ENCODE data around the gene NOD2.

Gene NOD2

DNA sequence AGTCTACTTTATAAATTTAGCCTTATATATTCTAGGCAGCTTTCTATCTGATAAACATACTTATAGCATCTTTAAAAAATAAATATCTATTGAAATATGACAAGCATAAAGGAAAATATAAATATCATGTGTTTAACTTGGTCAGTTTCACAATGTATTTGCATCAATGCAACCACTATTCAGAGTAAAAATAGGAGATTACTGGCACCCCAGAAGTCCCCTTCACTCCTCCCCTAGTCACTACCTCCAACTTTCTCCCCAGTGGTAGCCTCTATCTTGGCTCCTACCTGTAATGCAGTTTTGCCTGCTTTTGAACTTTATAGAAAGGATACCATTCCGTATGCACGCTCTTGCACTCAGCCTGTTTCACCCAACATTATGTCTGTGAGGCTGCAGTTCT lies 3.2 kb upstream of the NOD2 start:
- no peak for FAIRE-seq
- DNase-seq (ENCODE audit: low spot score) = no peak

DNA sequence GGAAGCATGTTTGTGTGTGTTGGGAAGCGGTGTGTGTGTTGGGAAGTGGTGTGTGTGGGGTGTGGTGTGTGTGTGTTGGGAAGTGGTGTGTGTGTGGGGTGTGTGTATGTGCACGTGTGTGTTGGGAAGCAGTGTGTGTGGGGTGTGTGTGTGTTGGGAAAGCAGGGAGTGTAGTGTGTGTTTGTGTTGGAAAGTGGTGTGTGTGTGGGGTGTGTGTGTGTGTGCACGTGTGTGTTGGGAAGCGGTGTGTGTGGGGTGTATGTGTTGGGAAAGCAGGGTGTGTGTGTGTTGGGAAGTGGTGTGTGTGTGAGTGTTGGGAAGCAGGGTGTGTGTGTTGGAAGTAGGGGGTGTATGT lies 785 bp upstream of the NOD2 start:
- no peak for DNase-seq (ENCODE audit: low spot score)
- FAIRE-seq = peak; percentile 97

DNA sequence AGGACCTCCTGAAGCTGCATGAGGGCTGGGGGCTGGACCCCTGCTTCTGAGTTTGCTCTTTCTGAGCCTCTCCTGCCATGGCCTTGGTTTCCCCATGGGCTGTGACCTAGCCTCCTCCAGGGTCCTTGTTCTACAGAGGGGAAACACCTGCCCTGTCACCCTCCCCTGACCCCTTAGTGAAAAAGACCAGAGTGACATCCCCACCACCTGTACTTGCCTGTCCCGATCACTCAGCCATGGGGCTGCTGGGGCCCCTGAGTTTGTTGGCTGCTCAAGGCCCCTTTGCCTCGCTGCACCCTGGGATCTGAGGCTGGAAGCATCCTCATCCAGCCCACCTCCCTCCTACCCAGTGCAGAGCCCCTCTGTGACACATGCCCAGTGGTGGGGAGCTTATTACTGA lies 800 bp downstream of the NOD2 start:
- FAIRE-seq (no peak), DNase-seq (ENCODE audit: low spot score) (no peak)

DNA sequence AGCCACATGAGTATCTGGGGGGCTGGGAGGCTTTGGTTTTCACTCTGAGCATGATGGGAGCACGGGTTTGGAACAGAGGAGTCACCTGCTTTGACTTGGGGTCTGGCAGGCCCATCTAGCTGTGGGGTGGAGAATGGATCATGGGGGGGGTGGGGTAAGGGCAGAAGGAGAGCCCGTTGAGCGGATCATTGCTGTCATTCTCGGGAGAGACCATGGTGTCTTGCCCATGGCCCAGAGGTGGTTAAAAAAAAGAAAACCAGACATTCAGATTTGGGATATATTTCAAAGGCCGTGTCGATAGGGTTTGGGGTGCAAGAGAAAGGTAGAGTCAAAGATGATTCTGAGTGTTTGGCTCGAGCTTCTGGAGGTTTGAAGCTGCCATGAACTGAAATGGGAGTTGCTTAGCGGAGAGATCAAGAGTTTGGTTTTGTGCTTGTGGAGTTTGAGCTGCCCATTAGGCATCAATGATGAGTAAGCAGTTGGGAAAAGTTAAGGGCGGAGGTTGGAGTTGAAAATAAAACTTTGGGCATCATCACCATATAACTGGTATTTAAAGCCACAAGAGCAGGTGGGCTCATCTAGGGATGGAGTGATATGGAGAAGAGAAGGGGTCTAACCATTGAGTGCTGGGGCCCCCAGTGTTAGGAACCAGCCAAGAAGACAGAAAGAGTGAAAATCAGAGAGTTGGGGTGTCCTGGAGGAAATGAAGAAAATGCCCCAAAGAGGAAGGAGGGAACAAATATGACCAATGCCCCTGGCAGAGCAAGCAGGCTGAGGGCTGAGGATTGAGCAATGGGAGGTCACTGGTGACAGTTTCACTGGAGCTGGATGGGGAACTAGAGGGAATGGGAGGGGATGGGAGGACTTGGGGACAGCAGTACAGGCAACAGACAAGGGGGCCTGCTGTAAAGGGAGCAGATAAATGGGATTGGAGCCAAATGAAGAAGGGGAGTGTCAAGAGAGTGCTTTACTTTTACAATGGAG lies 1.9 kb downstream of the NOD2 start:
- no peak for FAIRE-seq
- no peak for DNase-seq (ENCODE audit: low spot score)

DNA sequence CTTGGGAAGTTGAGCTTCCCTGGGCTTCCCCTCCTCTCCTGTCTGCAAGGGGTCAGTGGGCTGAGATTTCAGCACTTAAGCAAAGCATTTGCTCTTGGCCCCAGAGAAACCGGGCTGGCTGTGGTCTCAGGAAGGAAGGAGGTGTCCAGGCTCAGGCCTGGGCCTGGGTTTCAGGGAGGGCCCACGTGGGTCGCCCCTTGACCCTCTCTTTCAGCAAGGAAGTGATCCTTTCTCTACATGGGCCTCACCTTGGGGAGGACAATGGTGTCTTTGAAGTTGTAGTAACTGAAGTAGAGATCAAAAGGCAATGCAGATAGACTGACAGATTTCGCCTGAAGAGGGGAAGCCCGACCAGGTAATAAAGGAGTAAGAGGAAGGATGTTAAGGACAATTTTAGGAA lies 2.7 kb downstream of the NOD2 start:
- DNase-seq (ENCODE audit: low spot score) = no peak
- no peak for FAIRE-seq

DNA sequence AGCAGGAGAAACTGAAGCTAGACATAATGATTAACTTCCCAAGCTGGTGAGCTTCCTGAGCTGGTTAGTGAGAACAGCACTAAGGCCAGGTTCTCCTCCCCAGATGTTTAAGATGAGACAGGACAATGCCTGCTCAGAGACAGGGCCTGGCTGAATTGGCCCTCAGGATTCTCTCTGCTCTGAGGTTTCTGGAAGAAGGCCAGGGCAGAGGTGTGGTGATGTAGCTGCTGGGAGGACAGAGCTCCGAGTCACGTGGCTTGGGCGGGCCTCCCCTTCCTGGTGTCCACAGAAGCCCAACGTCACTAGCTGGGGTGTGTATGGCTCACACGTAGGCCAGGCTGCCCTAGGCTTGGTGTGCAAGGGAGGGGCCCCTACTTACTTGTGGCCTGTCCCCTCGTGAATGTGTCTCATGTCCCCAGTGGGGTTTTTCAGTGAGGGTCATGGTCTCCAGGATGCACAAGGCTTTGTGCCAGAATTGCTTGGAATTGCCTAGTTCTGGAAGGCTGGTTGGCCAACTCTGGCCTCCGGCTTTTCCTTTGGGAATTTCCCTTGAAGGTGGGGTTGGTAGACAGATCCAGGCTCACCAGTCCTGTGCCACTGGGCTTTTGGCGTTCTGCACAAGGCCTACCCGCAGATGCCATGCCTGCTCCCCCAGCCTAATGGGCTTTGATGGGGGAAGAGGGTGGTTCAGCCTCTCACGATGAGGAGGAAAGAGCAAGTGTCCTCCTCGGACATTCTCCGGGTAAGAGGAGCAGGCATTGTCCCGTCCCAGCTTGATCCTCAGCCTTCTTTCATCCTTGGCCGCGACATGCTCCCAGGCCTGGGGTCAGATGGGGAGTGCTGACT lies 3.4 kb downstream of the NOD2 start:
- peak; percentile 71 for DNase-seq (ENCODE audit: low spot score)

DNA sequence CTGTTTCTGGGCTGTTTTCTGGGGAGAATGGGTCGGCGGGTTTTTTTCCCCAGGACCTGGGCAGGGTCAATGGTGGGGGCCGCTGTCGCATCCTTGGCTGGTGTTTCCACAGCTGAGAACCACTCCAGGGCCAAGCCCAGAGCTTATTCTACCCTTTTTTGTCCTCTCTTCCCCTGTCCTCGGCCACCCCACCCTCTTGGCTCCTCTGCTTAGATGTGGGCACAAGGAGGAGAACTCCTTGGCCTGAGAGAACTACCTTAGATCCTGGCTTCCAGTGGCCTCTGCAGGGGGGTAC lies 4.0 kb downstream of the NOD2 start:
- no peak for DNase-seq (ENCODE audit: low spot score)
- no peak for FAIRE-seq

More for the DNA sequence above, 3.4 kb downstream of the NOD2 start:
- FAIRE-seq = no peak

DNA sequence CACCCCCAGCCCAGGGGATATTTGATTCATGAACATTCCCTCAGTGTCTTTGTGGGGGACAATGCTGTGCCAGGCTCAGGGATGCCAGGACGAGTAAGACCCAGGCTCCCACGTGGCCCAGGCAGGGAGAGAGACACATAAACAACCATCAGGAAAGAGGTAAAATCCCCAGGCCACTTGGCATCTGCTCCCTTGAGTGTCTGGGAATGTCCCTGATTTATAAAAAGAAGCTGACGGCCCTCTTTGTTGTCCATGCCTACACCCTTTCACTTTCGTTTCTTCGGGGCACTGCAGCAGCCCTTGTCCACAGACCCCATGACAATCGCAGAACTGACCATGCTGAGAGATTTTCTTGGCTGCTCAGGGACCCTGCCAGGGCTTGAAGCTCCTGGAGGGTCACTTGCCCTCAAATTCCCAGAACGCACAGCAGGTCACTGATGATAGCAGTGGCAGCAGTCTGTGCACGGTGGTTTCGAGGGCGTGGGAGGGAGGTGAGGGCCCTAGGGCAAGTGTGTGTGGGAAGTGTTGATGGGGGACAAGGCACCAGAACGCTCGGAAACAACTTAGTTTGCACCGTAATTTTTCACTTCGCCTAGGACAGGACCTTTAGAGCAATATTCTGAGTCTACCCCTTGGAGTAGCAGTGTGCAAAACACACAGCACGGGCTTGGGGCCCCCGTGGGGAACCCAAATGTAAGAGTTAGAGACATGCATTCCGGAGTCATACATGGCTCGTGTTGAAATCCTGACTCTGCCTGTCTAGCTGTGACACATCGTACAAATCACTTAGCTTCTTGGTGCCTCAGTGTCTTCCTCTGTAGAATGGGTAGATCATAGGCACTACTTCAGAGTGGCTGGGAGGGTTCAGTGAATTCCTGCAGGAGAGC lies 4.7 kb downstream of the NOD2 start:
- DNase-seq (ENCODE audit: low spot score) (peak; percentile 26), FAIRE-seq (no peak)

DNA sequence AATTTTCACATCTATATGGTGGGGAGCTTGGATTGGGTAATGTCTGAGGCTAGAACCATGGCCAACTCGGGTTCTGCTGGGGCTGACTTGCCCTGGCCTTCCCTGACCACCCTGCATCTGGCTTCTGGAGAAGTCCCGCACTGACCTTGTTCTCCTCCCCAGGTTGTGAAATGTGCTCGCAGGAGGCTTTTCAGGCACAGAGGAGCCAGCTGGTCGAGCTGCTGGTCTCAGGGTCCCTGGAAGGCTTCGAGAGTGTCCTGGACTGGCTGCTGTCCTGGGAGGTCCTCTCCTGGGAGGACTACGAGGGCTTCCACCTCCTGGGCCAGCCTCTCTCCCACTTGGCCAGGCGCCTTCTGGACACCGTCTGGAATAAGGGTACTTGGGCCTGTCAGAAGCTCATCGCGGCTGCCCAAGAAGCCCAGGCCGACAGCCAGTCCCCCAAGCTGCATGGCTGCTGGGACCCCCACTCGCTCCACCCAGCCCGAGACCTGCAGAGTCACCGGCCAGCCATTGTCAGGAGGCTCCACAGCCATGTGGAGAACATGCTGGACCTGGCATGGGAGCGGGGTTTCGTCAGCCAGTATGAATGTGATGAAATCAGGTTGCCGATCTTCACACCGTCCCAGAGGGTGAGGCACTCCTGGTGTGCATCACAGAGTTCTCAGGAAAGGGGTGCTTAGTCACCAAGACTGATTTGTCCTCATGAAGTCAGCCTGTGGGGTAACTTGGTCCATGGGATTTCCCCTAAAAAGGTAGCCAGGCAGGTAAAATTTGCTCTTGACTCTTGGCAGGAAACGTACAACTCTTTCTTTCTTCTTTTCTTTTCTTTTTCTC lies 6.1 kb downstream of the NOD2 start:
- no peak for DNase-seq (ENCODE audit: low spot score)
- FAIRE-seq = no peak

DNA sequence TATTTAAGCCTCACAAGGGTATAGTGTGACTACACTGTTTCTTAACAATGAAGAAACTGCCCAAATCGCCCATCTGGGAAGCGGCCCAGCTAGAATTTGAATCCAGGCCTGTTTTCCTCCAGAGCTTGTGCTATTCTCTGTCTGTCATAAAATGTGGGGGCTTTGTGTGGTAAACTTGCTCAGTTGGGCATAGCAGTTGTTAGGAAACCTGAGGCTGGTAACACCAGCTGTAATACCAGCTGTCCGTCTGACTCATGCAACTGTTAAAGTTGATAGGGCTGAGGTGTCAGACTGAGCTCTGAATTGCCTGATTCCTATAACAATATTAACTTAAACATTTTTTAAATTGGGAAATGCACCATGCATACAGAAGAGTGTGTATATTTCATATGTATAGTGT lies 9.3 kb downstream of the NOD2 start:
- DNase-seq (ENCODE audit: low spot score) (no peak), FAIRE-seq (no peak)

DNA sequence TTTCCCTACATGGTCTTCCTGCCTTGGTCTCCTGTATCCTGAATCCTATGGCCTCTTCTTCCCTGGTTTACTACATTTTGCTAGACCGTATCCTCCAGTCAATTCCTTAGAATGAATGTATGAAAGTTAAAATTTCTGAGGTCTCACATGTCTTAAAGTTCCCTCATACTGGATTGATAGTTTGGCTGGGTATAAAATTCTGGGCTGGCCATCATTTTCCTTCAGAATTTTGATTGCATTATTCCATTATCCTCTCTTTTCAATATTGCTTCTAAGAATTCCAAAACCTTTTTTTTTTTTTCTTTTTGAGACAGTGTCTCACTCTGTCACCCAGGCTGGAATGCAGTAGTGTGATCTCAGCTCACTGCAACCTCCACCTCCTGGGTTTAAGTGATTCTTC lies 10.8 kb downstream of the NOD2 start:
- FAIRE-seq (no peak), DNase-seq (ENCODE audit: low spot score) (no peak)

DNA sequence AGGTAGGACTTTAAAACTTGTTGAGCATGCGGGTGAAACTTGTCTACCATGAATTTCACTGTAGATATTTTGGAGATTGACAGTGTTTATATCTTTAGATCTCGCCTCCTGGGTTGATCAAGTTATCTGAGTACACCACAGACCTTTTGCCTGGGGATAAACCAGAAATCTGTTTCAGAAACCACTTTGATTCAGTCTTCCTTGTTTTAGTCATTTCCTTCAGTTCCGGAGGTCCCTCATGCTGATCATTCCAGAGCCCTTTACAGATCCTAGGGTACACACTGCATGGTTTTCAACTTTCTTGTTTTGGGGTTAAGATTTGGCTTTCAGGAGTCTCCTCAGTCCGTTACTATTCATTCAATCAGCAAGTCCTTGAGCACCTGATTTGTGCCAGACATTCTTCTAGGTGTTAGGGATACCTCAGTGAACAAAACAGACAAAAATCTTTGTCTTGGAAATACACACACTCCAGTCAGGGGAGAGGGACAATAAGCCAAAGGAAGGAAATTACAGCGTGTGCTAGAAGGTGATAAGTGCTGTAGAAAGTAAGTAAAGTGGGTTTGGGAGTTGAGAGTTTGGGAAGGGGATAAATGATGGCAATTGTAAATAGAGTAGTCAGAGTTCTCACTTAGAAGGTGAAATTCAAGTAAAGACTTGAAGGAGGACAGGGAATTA lies 12.2 kb downstream of the NOD2 start:
- no peak for FAIRE-seq

DNA sequence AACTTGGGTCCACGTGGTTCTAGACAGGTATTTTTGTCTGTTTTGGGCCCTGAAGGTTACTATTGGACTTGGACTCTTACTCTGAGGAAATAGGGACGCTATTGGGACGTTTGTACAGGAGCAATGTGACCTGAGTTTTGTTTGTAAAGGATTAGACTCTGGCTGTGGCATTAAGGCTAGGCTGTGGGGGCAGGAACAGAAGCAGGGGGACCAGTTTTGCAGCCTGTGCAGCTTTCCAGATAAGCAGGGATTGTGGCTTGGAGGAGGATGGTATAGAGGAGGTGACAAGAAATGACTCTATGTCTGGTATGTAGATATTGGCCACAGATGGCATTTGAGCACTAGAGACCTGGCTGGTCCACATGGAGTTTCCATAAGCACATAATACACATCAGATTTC lies 12.8 kb downstream of the NOD2 start:
- FAIRE-seq = no peak
- no peak for DNase-seq (ENCODE audit: low spot score)

More for the DNA sequence above, 12.2 kb downstream of the NOD2 start:
- DNase-seq (ENCODE audit: low spot score) = no peak

DNA sequence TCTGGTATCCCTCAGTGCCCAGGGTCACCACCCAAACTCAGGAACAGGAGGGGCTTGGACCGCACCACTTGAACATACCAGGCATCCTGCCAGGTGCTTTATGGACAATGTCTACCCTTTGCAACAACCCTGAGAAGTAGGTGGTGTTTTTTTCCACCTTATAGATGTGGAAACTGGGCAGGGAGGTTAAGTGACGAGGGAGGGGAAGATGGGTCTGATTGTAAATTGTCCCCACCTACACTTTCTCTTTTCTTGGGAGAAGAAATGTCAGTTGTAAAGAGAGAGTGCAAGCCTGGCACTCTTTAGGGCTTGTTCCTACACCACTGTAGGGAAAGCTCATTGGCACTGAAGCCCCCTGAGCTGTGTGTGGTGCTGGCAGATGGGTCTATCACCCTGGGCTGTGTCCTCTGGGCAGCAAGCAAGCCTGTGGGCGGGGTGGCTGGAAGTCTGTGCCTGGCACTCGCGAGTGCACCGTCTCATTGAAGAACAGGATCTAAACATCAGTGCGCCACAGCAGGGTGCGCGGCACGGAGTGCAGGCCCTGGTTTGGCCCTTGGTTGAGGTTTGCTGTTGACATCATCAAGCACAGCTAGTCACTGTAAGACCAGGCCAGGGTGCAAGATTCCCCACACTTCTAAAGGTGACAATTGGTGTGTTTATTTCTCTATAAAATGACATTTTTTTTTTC lies 15.1 kb downstream of the NOD2 start:
- no peak for DNase-seq (ENCODE audit: low spot score)
- FAIRE-seq = no peak

DNA sequence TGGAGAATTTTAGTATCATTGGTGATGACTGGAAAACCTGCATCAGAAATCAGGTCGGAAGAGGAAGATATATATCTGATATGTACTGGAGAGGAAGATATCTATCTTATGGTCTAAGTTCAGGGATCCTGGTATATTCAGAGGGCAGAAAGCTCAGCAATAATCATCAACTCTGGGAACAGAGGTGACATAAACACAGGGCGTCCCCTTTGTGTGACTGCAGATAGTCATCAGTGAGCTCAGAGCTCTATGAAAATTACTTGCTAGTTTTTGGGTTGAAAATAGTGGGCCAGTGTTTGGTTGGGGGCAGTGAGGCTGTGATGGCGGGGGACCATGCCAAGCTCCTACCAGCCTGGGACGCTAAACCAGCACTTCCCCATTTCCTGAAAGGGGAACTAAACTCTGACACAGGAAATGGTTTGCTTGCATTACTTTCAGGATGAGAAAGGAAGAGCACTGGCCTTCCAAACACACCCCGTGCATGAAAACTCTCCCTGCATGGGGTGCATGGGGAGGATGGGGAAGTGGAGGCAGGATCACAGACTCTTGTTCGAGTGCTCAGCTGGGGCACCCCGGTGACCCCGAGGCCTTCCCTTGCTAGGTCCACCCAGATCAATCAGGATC lies 15.8 kb downstream of the NOD2 start:
- DNase-seq (ENCODE audit: low spot score) (no peak), FAIRE-seq (no peak)

DNA sequence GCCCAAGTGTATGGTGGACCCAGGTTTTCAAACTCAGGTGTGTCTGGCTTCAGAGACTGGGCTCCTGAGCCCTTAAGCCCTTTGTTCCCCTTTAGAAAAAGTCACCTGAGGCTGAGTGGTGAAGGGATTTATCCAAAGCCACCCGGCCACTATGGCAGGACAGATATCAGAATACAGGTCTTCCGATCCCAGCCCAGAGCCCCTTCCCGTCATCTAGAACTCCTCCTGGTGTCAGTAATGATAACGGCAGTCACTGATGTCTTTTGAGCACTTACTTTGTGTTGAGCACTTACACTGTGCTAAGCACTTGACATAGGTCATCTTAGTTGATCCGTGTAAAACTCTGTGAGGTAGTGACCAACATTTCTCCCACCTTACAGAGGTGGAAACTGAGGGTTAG lies 16.6 kb downstream of the NOD2 start:
- DNase-seq (ENCODE audit: low spot score) (no peak), FAIRE-seq (no peak)

DNA sequence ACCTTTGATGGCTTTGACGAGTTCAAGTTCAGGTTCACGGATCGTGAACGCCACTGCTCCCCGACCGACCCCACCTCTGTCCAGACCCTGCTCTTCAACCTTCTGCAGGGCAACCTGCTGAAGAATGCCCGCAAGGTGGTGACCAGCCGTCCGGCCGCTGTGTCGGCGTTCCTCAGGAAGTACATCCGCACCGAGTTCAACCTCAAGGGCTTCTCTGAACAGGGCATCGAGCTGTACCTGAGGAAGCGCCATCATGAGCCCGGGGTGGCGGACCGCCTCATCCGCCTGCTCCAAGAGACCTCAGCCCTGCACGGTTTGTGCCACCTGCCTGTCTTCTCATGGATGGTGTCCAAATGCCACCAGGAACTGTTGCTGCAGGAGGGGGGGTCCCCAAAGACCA lies 17.6 kb downstream of the NOD2 start:
- DNase-seq (ENCODE audit: low spot score) (no peak), FAIRE-seq (no peak)

DNA sequence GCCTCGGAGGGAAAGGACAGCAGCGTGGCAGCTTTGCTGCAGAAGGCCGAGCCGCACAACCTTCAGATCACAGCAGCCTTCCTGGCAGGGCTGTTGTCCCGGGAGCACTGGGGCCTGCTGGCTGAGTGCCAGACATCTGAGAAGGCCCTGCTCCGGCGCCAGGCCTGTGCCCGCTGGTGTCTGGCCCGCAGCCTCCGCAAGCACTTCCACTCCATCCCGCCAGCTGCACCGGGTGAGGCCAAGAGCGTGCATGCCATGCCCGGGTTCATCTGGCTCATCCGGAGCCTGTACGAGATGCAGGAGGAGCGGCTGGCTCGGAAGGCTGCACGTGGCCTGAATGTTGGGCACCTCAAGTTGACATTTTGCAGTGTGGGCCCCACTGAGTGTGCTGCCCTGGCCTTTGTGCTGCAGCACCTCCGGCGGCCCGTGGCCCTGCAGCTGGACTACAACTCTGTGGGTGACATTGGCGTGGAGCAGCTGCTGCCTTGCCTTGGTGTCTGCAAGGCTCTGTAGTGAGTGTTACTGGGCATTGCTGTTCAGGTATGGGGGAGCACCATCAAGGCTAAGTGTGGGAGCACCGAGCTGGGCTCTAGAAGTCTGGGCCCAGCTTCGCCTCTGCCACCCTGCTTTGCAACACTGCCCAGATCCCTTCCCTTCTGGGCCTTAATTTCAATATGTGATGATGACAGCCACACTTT lies 18.6 kb downstream of the NOD2 start:
- FAIRE-seq (no peak), DNase-seq (ENCODE audit: low spot score) (no peak)

DNA sequence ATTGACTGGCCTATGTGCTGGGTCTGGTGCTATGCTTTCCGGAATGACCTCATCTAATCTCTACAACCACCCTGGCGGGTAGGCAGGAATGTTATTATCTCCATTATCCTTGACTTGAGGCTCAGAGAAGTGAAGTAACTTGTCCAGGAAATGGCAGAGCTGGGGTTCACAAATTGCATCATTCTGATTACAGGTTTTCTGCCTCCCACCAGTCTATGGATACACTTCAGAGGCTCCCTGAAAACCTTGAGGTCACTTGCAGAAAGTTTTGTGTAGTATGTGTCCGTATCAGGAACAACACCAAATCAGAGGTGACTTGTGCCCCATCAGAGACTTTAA lies 19.1 kb downstream of the NOD2 start:
- DNase-seq (ENCODE audit: low spot score) (no peak), FAIRE-seq (no peak)
